HG02884 (cell line): ENCODE results near the gene MPP1.
"Not testable (repeated sequence)": the region's sequence is repeated elsewhere in the genome, so short reads cannot be mapped to it uniquely, and the experiment has no call there.

Experiments
- ATAC-seq: cut with Tn5 transposase; IDR thresholded peaks from one replicate; pipeline ENCODE4 v1.9.1; 2021; ENCODE audit warnings: mild to moderate bottlenecking, moderate library complexity; ENCODE audit not compliant: unreplicated experiment

Gene MPP1

GRCh38 chrX:154804957-154805695, at the start of gene MPP1:
Gene MPP1 (minus strand): TSS chrX:154805485. CDS start chrX:154805373, 112 bp downstream.
- peak; percentile 87 for ATAC-seq

DNA sequence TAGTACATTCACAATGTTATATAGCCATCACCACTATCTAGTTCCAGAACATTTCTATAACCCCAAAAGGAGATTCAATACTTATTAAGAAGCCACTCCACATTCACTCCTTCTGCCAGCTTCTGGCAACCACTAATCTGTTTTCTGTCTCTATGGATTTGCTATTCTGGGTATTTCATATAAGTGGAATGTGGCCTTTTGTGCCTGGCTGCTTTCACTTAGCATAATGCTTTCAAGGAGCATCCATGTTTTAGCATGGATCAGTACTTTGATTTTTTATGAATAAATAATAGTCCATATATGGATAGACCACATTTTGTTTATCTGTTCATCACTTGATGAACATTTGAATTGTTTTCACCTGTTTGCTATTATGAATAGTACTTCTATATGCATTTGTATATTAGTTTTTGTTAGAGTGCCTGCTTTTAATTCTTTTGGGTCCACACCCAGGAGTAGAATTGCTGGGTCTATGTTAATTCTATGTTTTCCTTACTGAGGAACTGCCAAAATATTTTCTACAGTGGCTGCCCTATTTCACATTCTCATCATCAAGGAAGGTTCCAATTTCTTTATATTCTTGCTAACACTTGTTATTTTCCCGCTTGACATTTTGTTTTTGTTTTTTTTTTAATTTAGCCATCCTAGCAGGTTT, 45.8 kb upstream of the MPP1 start:
- no peak for ATAC-seq

- no peak for ATAC-seq
Observed at GRCh38 chrX:154840856-154841255, 35.6 kb upstream of the MPP1 start.

DNA sequence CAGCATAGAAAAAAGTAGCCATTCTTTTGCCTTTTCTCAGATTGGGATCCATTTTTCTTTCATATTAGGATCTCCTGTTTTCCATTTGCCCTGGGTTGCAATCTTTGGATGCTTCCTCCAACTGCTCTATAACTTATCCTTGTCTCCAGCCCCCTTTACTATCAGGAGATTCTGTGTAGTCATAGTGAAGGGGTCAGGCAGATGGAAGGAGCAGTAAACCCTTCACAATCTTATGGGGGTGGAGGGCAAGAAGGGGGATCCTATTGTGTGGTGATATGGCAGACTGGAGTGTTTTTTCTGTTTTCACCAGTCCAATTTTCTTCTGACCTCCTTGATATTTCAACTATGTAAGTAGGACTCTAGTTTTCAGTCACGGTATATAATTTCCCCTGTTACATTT, 30.9 kb upstream of the MPP1 start:
- ATAC-seq = no peak

DNA sequence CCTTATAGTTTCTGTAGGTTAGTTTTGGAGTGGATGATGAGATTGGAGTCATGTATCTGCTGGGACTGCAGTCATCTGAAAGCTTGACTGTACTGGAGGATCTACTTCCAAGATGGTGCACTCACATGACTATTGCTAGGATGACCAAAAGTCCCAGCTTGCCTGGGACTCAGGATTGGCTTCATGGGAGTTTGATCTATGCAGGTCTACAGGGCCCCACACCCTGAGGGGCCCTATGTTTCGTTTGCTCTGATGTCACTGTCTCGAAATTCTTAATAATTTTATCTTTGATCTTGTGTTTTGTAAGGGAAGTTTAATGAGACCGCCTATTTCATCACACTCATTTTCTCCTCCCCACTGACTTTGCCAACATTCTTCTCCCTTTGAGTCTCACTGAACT, 29.3 kb upstream of the MPP1 start, which contains the start of gene SMIM9:
Gene SMIM9, minus strand, starts transcription at position 101 of the 400 bp plus-strand sequence. CDS start 3,806 bp downstream, outside the sequence.
- no peak for ATAC-seq

- no peak for ATAC-seq
Observed at GRCh38 chrX:154833746-154834274, 28.5 kb upstream of the MPP1 start.

DNA sequence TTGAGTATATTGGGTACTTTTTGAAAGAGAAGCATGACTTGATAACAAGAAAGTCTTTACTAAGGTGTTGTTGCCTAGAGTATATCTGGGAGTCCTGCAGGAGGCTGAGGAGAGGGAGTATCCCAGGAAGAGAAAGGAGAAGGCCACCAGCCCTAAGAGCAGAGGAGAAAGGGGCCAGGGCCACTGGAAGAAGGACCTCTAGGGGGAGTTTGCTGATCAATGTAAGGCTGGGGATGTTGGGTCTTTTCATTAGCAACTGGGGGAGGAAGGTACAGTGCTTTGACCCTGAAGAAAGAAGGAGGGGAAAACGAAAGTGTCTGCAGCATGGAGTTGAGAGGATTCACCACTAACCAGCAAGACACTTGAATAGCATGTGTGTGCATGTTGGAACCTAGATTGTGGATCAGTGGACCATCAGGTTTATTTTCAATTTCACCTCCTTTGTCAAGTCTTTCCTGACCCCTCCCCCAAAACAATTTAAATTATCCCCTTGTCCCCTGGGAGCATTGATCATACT, 24.7 kb upstream of the MPP1 start:
- ATAC-seq = no peak

DNA sequence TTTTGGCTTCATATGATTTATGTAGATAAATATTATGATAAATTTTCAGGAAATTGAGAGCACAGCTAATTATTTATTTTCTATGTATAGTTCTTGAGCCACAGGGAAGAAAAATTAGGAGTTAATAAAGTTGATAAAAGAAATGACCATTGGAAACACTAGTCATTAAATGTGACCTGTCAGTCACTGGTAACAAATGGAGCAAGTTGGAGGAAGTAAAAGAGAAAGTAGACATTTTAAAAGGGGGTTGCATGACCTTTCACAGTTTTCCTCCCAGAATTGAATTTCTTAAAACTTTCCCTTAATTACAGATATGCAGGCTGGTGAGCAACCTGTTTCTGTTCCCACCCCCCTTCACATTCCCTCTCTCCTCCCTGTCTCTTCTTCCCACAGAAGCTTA, 23.8 kb upstream of the MPP1 start:
- ATAC-seq = no peak

DNA sequence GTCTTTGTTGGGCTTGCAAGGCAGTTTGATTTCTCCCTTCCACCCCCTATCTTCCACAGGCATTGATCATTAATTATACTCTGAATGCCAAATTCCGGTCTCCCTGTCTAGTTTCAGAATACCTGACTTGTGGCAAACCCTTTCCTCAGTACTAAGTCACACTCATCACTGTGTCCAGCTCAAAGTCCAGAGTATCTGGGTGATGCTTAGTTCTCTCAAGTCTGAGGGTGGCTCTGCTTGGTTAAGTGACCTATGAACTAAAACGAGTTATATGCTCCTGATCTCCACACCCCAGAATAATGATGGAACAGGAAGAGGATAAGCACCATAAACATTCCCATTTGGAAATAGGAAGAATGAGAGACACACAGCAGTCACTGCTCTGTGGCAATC, 22.7 kb upstream of the MPP1 start:
- ATAC-seq = no peak

- peak; percentile 82 for ATAC-seq
Observed at GRCh38 chrX:154827194-154828015, 22.1 kb upstream of the MPP1 start.

DNA sequence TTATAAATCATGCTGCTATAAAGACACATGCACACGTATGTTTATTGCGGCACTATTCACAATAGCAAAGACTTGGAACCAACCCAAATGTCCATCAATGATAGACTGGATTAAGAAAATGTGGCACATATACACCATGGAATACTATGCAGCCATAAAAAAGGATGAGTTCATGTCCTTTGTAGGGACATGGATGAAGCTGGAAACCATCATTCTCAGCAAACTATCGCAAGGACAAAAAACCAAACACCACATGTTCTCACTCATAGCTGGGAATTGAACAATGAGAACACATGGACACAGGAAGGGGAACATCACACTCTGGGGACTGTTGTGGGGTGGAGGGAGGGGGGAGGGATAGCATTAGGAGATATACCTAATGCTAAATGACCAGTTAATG, 20.3 kb upstream of the MPP1 start:
- ATAC-seq = not testable (repeated sequence)

DNA sequence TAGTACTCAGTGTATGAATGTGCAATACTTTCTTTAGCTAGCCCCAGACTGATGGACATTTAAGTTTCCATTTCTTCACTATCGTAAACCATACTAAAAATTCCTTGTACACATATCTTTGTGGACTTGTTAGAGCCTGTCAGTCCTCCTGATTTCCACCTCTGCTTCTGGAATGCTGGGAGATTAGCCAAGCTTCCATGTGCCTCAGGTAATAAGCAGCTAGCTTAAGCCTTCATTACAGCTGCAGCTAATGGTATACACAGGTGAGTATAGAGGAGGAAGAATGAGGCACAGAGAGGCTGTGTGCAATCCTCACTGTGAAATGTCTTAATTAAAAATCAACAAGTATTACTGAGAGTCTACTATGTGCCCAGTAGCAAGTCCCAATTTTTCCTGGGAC, 19.4 kb upstream of the MPP1 start:
- ATAC-seq = no peak

DNA sequence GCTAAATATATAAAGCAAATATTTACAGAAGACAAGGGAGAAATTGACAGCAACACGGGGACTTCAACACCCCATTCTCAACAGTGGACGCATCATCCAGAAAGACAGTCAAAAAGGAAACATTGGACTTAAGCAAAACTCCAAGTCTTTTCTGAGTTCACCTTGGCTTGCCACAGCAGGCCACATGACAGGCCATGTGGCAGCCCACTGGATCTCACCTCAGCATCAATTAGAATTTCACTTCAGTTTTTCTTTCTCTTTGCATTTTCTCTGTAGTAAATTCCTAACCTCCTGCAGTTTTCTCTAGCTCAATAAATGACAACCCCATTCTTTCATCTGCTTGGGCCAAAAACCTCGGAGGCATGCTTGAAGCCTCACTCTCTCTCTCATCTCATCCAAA, 16.7 kb upstream of the MPP1 start:
- ATAC-seq = no peak

DNA sequence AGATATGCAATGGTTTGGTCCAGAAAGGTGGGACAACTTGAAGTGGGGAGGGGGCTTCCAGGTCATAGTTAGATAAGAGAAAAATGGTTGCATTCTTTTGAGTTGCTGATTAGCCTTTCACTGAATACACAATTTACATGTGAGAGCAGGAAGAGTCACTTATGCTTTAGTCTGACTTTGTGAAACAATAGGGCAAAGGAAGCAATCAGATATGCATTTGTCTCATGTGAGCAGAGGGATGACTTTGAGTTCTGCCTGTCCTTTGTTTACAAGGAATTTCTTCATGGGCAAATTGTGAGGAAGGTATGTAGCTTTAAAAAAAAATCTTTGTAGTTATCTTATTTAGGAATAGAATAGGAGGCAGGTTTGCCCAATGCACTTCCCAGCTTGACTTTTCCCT, 16.2 kb upstream of the MPP1 start:
- no peak for ATAC-seq

GRCh38 chrX:154819771-154820341, 14.6 kb upstream of the MPP1 start:
- no peak for ATAC-seq

DNA sequence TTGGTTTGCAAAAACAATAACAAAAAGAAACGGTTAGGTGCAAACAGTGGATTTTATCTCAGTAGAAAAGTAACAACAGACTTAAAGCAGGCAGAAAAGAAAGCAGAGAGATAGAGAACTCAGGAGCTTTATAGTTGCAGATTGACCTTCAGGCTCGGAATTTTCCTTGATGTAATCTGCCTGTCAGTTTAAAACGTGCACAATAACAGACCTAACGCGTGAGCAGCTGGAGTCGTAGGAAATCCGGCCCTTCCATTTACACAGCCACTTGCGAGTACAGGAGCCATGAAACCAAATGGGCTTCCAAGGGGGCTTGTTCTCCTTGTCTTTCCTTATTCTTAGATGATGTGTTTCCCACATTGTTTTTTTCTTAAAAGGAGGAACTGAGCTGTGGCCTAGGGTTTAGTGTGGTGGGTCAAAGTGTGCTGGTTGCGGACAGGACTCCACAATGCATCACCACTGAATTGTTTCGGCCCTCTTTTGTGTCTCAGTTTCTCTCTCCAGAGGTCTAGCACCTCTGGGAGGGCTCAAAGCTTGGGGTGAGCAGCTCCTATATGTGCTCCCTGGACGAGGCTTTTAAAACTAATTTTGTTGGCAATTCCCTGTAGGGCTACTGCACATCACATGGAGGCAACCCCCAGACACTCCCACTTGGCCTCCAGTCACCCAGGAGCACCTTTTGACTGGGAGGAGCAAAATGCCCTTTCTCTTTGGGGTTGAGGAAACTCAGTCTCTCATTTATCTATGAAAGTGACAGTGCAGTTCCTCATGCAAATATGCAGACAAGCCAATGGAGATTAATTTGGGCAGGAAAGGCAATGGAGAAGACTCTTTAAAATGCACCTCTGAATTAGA, 13.9 kb upstream of the MPP1 start:
- no peak for ATAC-seq

DNA sequence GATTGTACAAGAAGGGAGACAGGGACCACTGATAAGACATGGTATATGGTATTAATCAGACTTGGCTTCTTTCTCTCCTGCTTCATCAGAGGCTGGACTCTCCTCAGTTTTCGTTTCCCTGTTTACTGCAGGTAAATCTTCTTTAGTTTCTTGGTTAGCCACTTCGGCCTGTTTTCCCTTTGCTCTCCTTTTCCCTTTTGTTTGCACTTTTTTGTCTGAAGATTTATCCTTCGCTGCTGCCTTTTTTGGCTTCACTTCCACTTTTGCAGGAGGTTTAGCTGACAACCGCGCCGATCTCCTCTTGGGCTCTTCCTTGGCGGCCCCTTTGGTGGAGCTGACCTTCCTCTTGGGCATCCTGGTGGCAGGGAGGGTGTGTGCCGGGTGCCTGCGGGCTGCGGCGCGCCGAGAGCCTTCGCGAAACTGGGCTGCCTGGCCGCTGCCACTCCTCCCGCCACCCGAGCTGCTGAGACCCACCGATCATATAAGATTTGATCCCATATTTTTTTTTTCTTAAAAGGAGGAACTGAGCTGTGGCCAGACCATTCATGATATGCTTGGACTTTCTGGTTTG, 11.8 kb upstream of the MPP1 start:
- ATAC-seq = not testable (repeated sequence)

- ATAC-seq = not testable (repeated sequence)
Observed at GRCh38 chrX:154816326-154816898, 11.1 kb upstream of the MPP1 start.

DNA sequence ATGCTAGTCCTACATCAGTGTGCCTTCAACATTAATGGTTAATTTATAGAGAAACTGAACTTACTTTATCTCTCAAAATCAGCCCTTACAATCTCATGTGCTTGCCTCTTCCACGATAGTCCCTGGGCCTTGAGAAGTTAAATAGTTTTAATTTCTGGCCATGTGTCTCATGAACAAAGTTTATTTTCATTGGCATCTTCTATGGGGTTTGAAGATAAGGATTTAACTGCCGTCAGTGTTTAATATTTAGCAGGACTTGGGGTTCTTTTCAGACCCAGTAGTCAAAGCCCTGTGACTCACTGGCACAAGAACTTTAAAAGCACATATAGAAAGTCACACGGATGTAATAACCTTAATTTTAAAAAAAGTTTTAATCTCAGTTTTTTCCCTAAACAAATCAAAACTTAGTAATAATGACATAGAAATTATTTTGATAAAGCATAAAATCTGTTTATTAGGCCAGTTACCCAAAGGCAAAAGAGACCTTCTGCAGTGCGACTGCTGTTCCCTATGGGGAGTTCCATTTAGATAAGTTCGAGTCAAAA, 10.1 kb upstream of the MPP1 start:
- no peak for ATAC-seq
